Ovary (tissue), 9 donors: ENCODE data around the gene TEX29. TPM values are rescaled to one million over a fixed set of nuclear protein-coding genes. Genes with fewer than 3 reads are reported as not detected.

Source experiments
- DNase-seq, 5 donors: peaks; one replicate each; pipeline ENCODE4 v3.0.0-alpha.2; 2019 to 2020
- H3K27ac ChIP-seq, 2 donors: fragments of 200-600 bp; one replicate each; pipeline versions ENCODE4 v1.5.1 to v1.8.0; 2019 to 2022
- H3K27me3 ChIP-seq: fragments of 200-600 bp; one replicate; pipeline ENCODE4 v1.8.0; 2022
- H3K36me3 ChIP-seq: fragments of 200-600 bp; sonication (generic); one replicate; pipeline ENCODE4 v1.5.1; 2019
- H3K4me1 ChIP-seq: one replicate; pipeline ENCODE4 v1.8.1; 2013; ENCODE audit warnings: mild to moderate bottlenecking, moderate library complexity; ENCODE audit not compliant: insufficient read depth
- H3K4me3 ChIP-seq: fragments of 200-600 bp; sonication (generic); one replicate; pipeline ENCODE4 v1.5.1; 2017
- H3K9me3 ChIP-seq, 2 donors: fragments of 200-600 bp in 1 of 2; sonication (generic) in 1 of 2; one replicate each; pipeline versions ENCODE4 v1.5.1 to v1.8.1; 2013 to 2019; ENCODE audit warnings: mild to moderate bottlenecking in 1 of 2, moderate library complexity in 1 of 2
- CTCF ChIP-seq, 3 donors: fragments of 450-650 bp in 2 of 3; fragments of 200-600 bp in 1 of 3; IDR thresholded peaks; one replicate each; pipeline versions ENCODE4 v1.5.1 to v1.8.0; 2016 to 2022; ENCODE audit warnings: antibody characterized with exemption in 3 of 3, mild to moderate bottlenecking in 1 of 3
- EP300 ChIP-seq: sonication (generic); formaldehyde crosslinking; IDR thresholded peaks from one replicate; pipeline ENCODE4 v1.6.1; 2017; ENCODE audit warnings: antibody characterized with exemption
- POLR2A ChIP-seq: fragments of 450-650 bp; IDR thresholded peaks from one replicate; pipeline ENCODE4 v1.6.1; 2017; ENCODE audit warnings: antibody characterized with exemption, mild to moderate bottlenecking, moderate library complexity
- WGBS, 3 donors: extraction: QIAGEN DNeasy Blood & Tissue Kit in 1 of 3; methylation state at CpG; one replicate each; pipeline versions ENCODE4 v1.1.5 to v1.1.7; 2013 to 2017; 5-methylcytosine and 5-hydroxymethylcytosine counted together
- intact Hi-C, 4 donors: fragments of 100-400 bp; cut with DNase I; formaldehyde crosslinking; loops; one replicate each; pipeline versions ENCODE4 v1.11.0 to v1.15.1; 2022 to 2023
- polyA plus RNA-seq, 2 donors: library from polyadenylated mRNA; stranded (reverse); fragments of 200-250 nt in 1 of 2; fragments of 350-450 nt in 1 of 2; fragmentation: Illumina TruSeq in 1 of 2; extraction: RNeasy Lipid Tissue Mini Kit (QIAGEN cat#74804) in 1 of 2; gene quantifications; one replicate each; pipeline ENCODE4 v1.2.3, GENCODE V29; 2013 to 2014
- total RNA-seq, 7 donors: library from RNA; depleted of rRNA in 2 of 7; stranded (reverse); fragments of >200 nt in 2 of 7; fragmentation: NEBNext Ultra II Directional in 3 of 7; extraction: Animal tissue kit (Norgen Biotek cat#: 25700) in 3 of 7; gene quantifications; one replicate each; pipeline versions ENCODE4 v1.1.0 to v1.2.4, GENCODE V29; 2016 to 2023
- donor health status: DM: no; HTN: no; CAD: no; lungs with moderate emphysema.
- donor health status: DM: no; HTN: no; CAD: no.
- donor health status: Bipolar disorder and iron deficiency.
- donor health status: DM: yes; HTN: yes; CAD: no.
- donor health status: DM: no; HTN: no; CAD: no.
- donor health status: DM: yes; HTN: yes; CAD: no.

TEX29 gene
- total and polyA plus RNA-seq, 9 donors, result 0.25 to 0.35 TPM; not detected in 7

- H3K36me3 ChIP-seq, result no peaks in the 10 kb centered on the region
- no peak overlapping the region for H3K27ac ChIP-seq
- no peaks in the 10 kb centered on the region for H3K4me1 ChIP-seq
- intact Hi-C loops, result no loop called here
- H3K4me3 ChIP-seq, result no peak overlapping the region
- H3K9me3 ChIP-seq, result no peaks in the 10 kb centered on the region
- DNase-seq, result no peak
- WGBS, 3 donors, result 82 to 85% (median 82%) methylated on average over 24 of the region's 24 CpGs
- no peaks in the 10 kb centered on the region for H3K27me3 ChIP-seq
- no peak for TF ChIP-seq POLR2A
- no peak for TF ChIP-seq CTCF (IDR thresholded peaks at IDR 0.05)
- no peak for TF ChIP-seq EP300
Measured at GRCh38 chr13:111387026-111387871, 66.8 kb downstream of the TEX29 start.

- no peak overlapping the region for H3K4me3 ChIP-seq
- 75 to 79% (median 78%) methylated on average over 18 of the region's 18 CpGs for WGBS, 3 donors
- H3K27ac ChIP-seq, result no peak overlapping the region
- no peak for DNase-seq
- H3K4me1 ChIP-seq, result no peaks in the 10 kb centered on the region
- intact Hi-C loops, result no loop called here
- no peak for TF ChIP-seq EP300
- H3K27me3 ChIP-seq, result no peaks in the 10 kb centered on the region
- H3K36me3 ChIP-seq, result no peaks in the 10 kb centered on the region
- no peaks in the 10 kb centered on the region for H3K9me3 ChIP-seq
Measured at GRCh38 chr13:111387945-111388600, 67.6 kb downstream of the TEX29 start.

GRCh38 chr13:111388851-111389500 lies 68.5 kb downstream of the TEX29 start:
- Histone ChIP-seq H3K27me3 (no peaks in the 10 kb centered on the region), H3K4me3 (no peak overlapping the region), H3K36me3 (no peaks in the 10 kb centered on the region), H3K27ac (no peak overlapping the region), H3K9me3 (no peaks in the 10 kb centered on the region), H3K4me1 (no peaks in the 10 kb centered on the region)
- intact Hi-C loops, result no loop called here
- WGBS, 3 donors, result 79 to 82% (median 79%) methylated on average over 19 of the region's 19 CpGs
- no peak for TF ChIP-seq CTCF (IDR thresholded peaks at IDR 0.05)
- DNase-seq, result no peak

- no peak for TF ChIP-seq CTCF (IDR thresholded peaks at IDR 0.05)
- no peak overlapping the region for H3K4me3 ChIP-seq
- no peak for DNase-seq
- no peaks in the 10 kb centered on the region for H3K27me3 ChIP-seq
- 64 to 80% (median 76%) methylated on average over 21 of the region's 21 CpGs for WGBS, 3 donors
- H3K9me3 ChIP-seq, result no peaks in the 10 kb centered on the region
- intact Hi-C loops, result no loop called here
- no peak overlapping the region for H3K27ac ChIP-seq
- no peaks in the 10 kb centered on the region for H3K4me1 ChIP-seq
- no peaks in the 10 kb centered on the region for H3K36me3 ChIP-seq
Measured at GRCh38 chr13:111389621-111390521, 69.4 kb downstream of the TEX29 start.
